ENCODE measurements around the gene NFE2. TPM values are rescaled to one million over a fixed set of nuclear protein-coding genes. Genes with fewer than 3 reads are reported as not detected.
"Not testable (repeated sequence)": the region's sequence is repeated elsewhere in the genome, so short reads cannot be mapped to it uniquely, and the experiment has no call there.

Gene NFE2
- polyA plus RNA-seq, 1 donor (not counting 4 experiments of a cell fraction or from before 2014, with no cell fraction given): 0.25 TPM

DNA sequence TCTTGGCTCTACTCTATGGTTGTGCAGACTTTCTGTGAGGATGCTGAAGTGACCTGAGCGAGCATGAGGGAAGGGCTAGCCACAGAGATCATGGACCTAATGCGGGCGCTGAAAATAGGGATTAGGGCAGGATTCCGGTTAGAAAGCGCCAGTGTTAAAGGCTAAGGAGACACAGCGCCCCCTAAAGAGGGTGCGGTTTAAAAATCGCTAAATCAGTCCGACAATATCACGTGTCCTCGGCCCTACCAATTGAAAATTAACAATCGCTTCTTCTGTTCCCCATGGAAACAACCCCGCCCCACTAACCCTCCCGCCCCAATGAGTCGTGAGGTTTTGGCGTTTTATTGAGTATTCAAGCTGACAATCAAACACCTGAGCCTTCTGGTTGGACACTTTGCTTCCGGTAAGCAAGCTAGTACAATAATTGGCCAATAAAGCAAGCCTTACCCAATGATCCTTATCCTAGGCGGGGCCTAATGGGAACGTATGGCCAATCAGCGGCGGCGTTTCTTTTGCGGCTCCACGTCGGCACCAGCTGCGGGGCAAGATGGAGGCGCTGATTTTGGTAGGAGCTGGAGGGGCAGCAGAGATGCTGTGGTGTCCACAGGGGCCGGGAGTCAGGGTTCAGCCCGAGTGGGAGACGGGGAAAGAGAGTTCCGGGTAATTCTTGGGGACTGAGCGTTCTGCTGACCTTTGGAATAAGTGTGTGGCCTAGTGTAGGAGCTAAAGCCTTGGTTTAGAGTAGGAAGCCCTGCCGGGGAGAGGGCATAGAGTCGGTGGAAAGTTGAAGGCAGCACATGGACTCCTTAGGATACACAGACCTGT lies 24.0 kb upstream of the NFE2 start, which contains the start of gene COPZ1:
TSS of gene COPZ1 (plus strand) at position 515 of the 825 bp plus-strand sequence. CDS start at position 548, 33 bp downstream.
- dilution Hi-C loops (cut with MboI; ENCODE audit: extremely low pct_ligation_motif_present, low sequenced_read_pairs): no loop called here
- Histone ChIP-seq H3K36me3 (ENCODE audit: control insufficient read depth in 2 of 2, extremely low read depth in 1 of 2, insufficient read depth in 2 of 2, low read length in 2 of 2) (peaks cover 3 to 4% of the 10 kb centered on the region in 2 experiments), H3K27me3 (ENCODE audit: control insufficient read depth, extremely low read depth, insufficient read depth, low read length) (no peaks in the 10 kb centered on the region), H3K9ac (ENCODE audit: control insufficient read depth, extremely low read depth, insufficient read depth, low read length) (peak within 1 kb of the TSS; percentile 99), H3K4me3 (ENCODE audit: control insufficient read depth in 2 of 3, extremely low read depth in 1 of 3, insufficient read depth in 2 of 3, low read depth in 1 of 3, low read length in 3 of 3) (peak within 1 kb of the TSS; percentile 78 to 99 (median 91)), H3K9me3 (ENCODE audit: control insufficient read depth, low read depth, low read length) (no peaks in the 10 kb centered on the region), H3K9me1 (ENCODE audit: control insufficient read depth, extremely low read depth, insufficient read depth, low read length) (no peaks in the 10 kb centered on the region), H3K4me2 (ENCODE audit: control insufficient read depth, extremely low read depth, insufficient read depth, low read depth, low read length) (peak within 1 kb of the TSS; percentile 94), H3K79me2 (ENCODE audit: control insufficient read depth, insufficient read depth, low read length) (peaks cover 23% of the 10 kb centered on the region), H4K20me1 (ENCODE audit: control insufficient read depth, extremely low read depth, insufficient read depth, low read length) (no peaks in the 10 kb centered on the region), H3K4me1 (ENCODE audit: control insufficient read depth, extremely low read depth, insufficient read depth, low read length) (peaks cover 5% of the 10 kb centered on the region), H3K27ac (ENCODE audit: control insufficient read depth, insufficient read depth, low read length) (peak within 1 kb of the TSS; percentile 98), H2AFZ (ENCODE audit: control insufficient read depth, low read length) (peak within 1 kb of the TSS; percentile 86)
- FAIRE-seq (peak; percentile 81), DNase-seq (ENCODE audit: low read depth, low spot score) (peak; percentile 99)
- TF ChIP-seq, protein P1, sequence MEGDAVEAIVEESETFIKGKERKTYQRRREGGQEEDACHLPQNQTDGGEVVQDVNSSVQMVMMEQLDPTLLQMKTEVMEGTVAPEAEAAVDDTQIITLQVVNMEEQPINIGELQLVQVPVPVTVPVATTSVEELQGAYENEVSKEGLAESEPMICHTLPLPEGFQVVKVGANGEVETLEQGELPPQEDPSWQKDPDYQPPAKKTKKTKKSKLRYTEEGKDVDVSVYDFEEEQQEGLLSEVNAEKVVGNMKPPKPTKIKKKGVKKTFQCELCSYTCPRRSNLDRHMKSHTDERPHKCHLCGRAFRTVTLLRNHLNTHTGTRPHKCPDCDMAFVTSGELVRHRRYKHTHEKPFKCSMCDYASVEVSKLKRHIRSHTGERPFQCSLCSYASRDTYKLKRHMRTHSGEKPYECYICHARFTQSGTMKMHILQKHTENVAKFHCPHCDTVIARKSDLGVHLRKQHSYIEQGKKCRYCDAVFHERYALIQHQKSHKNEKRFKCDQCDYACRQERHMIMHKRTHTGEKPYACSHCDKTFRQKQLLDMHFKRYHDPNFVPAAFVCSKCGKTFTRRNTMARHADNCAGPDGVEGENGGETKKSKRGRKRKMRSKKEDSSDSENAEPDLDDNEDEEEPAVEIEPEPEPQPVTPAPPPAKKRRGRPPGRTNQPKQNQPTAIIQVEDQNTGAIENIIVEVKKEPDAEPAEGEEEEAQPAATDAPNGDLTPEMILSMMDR (optimal IDR thresholded peaks at IDR 0.05 in 1 of 3, IDR thresholded peaks at IDR 0.05 in 1 of 3, conservative IDR thresholded peaks at IDR 0.05 in 1 of 3; ENCODE audit: extremely low read depth in 1 of 3, insufficient read depth in 2 of 3, low read length in 3 of 3): peak; percentile 77 to 83 (median 81)
- no peak for TF ChIP-seq EZH2 (IDR thresholded peaks at IDR 0.05; ENCODE audit: low read length)

DNA sequence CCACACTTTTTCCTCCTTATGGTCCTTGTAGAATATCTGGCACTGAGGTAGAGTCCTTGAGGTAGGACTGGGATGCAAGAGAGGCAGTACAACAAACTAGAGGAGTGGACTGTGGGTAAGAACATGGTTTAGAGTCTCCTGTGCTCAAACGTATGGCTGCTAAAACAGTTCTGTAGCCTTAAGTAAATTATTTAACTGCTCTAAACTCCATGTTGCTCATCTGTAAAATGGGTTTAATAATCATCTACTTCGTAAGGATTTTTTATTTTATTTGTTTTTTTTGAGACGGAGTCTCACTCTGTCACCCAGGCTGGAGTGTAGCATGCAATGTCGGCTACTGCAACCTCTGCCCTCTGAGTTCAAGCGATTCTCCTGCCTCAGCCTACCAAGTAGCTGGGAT lies 20.5 kb upstream of the NFE2 start:
- Histone ChIP-seq H3K27ac (ENCODE audit: control insufficient read depth, insufficient read depth, low read length) (no peak overlapping the region), H3K9ac (ENCODE audit: control insufficient read depth, extremely low read depth, insufficient read depth, low read length) (no peak overlapping the region), H3K9me1 (ENCODE audit: control insufficient read depth, extremely low read depth, insufficient read depth, low read length) (no peaks in the 10 kb centered on the region), H3K9me3 (ENCODE audit: control insufficient read depth, low read depth, low read length) (no peaks in the 10 kb centered on the region), H2AFZ (ENCODE audit: control insufficient read depth, low read length) (no peak overlapping the region), H3K36me3 (ENCODE audit: control insufficient read depth in 2 of 2, extremely low read depth in 1 of 2, insufficient read depth in 2 of 2, low read length in 2 of 2) (no peaks in the 10 kb centered on the region), H3K79me2 (ENCODE audit: control insufficient read depth, insufficient read depth, low read length) (peaks cover 10% of the 10 kb centered on the region), H4K20me1 (ENCODE audit: control insufficient read depth, extremely low read depth, insufficient read depth, low read length) (no peaks in the 10 kb centered on the region), H3K4me1 (ENCODE audit: control insufficient read depth, extremely low read depth, insufficient read depth, low read length) (no peaks in the 10 kb centered on the region), H3K4me3 (ENCODE audit: control insufficient read depth in 2 of 3, extremely low read depth in 1 of 3, insufficient read depth in 2 of 3, low read depth in 1 of 3, low read length in 3 of 3) (no peak overlapping the region), H3K27me3 (ENCODE audit: control insufficient read depth, extremely low read depth, insufficient read depth, low read length) (no peaks in the 10 kb centered on the region), H3K4me2 (ENCODE audit: control insufficient read depth, extremely low read depth, insufficient read depth, low read depth, low read length) (no peak overlapping the region)
- TF ChIP-seq, protein P1 (optimal IDR thresholded peaks at IDR 0.05 in 1 of 3, IDR thresholded peaks at IDR 0.05 in 1 of 3, conservative IDR thresholded peaks at IDR 0.05 in 1 of 3; ENCODE audit: extremely low read depth in 1 of 3, insufficient read depth in 2 of 3, low read length in 3 of 3): no peak
- TF ChIP-seq EZH2 (IDR thresholded peaks at IDR 0.05; ENCODE audit: low read length): no peak
- no peak for FAIRE-seq
- DNase-seq (ENCODE audit: low read depth, low spot score): no peak
- dilution Hi-C loops (cut with MboI; ENCODE audit: extremely low pct_ligation_motif_present, low sequenced_read_pairs): no loop called here

DNA sequence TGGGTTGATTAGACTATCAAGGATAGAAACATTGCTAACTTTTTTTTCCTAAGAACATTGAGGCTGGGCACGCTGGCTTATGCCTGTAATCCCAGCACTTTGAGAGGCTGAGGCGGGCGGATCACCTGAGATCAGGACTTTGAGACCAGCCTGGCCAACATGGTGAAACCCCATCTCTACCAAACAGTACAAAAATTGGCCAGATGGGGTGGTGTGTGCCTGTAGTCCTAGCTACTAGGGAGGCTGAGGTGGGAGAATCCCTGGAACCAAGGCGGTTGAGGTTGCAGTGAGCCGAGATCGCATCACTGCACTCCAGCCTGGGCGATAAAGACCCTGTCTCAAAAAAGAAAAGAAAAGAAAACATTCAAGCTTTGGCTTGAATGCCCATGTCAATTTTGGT lies 11.5 kb upstream of the NFE2 start:
- H3K27me3 ChIP-seq (ENCODE audit: control insufficient read depth, extremely low read depth, insufficient read depth, low read length); H4K20me1 ChIP-seq (ENCODE audit: control insufficient read depth, extremely low read depth, insufficient read depth, low read length); H3K79me2 ChIP-seq (ENCODE audit: control insufficient read depth, insufficient read depth, low read length); H2AFZ ChIP-seq (ENCODE audit: control insufficient read depth, low read length); H3K4me2 ChIP-seq (ENCODE audit: control insufficient read depth, extremely low read depth, insufficient read depth, low read depth, low read length); H3K9me1 ChIP-seq (ENCODE audit: control insufficient read depth, extremely low read depth, insufficient read depth, low read length); H3K4me1 ChIP-seq (ENCODE audit: control insufficient read depth, extremely low read depth, insufficient read depth, low read length); DNase-seq (ENCODE audit: low read depth, low spot score); H3K9ac ChIP-seq (ENCODE audit: control insufficient read depth, extremely low read depth, insufficient read depth, low read length); dilution Hi-C loops (cut with MboI; ENCODE audit: extremely low pct_ligation_motif_present, low sequenced_read_pairs); H3K4me3 ChIP-seq (ENCODE audit: control insufficient read depth in 2 of 3, extremely low read depth in 1 of 3, insufficient read depth in 2 of 3, low read depth in 1 of 3, low read length in 3 of 3); FAIRE-seq; H3K9me3 ChIP-seq (ENCODE audit: control insufficient read depth, low read depth, low read length); H3K36me3 ChIP-seq (ENCODE audit: control insufficient read depth in 2 of 2, extremely low read depth in 1 of 2, insufficient read depth in 2 of 2, low read length in 2 of 2); H3K27ac ChIP-seq (ENCODE audit: control insufficient read depth, insufficient read depth, low read length): not testable (repeated sequence)

Measured in keratinocyte (primary cell).